Inflammatory macrophage (primary cell): Measurements from ENCODE around the gene BCAS2.
A peak's percentile ranks its signal among the peaks of the same experiment; 100 is the strongest.
"Not testable (repeated sequence)": the region's sequence is repeated elsewhere in the genome, so short reads cannot be mapped to it uniquely, and the experiment has no call there.

Source experiments
- DNase-seq, 2 donors: peaks; one replicate each; pipeline ENCODE4 v3.0.0-alpha.2; 2020 to 2022
- total RNA-seq, 18 experiments: gene quantifications; one replicate each; lab custom pipeline; 2026; ENCODE audit warnings: mixed read lengths in 6 of 18, inconsistent platforms in 2 of 18; lab: John Stamatoyannopoulos, UW

The BCAS2 gene
- total RNA-seq, result 13.8 to 52.1 (median 32.2) reads per million in 18 experiments

GRCh38 chr1:114581335-114582287 is at the start of gene BCAS2:
BCAS2 (minus strand) TSS chr1:114581615; CDS start chr1:114581591, 24 bp downstream.
- DNase-seq, result peak; percentile 99

- DNase-seq, result no peak
These were observed 45.7 kb upstream of the BCAS2 start for GRCh38 chr1:114627107-114627506.

- DNase-seq, result no peak
These were observed 41.9 kb upstream of the BCAS2 start for GRCh38 chr1:114623364-114623763.

GRCh38 chr1:114620419-114620818 is 39.0 kb upstream of the BCAS2 start:
- no peak for DNase-seq

- no peak for DNase-seq
These were observed 37.2 kb upstream of the BCAS2 start for GRCh38 chr1:114618606-114619005.

- no peak for DNase-seq
These were observed 29.3 kb upstream of the BCAS2 start for GRCh38 chr1:114610546-114611245.

- no peak for DNase-seq
These were observed 28.4 kb upstream of the BCAS2 start for GRCh38 chr1:114609826-114610225.

- no peak for DNase-seq
These were observed 27.6 kb upstream of the BCAS2 start for GRCh38 chr1:114609026-114609425.

GRCh38 chr1:114607223-114607622 is 25.8 kb upstream of the BCAS2 start:
- no peak for DNase-seq

GRCh38 chr1:114597949-114598348 is 16.5 kb upstream of the BCAS2 start:
- DNase-seq, result no peak

GRCh38 chr1:114595602-114596001 is 14.2 kb upstream of the BCAS2 start:
- DNase-seq, result no peak

- no peak for DNase-seq
These were observed 12.6 kb upstream of the BCAS2 start for GRCh38 chr1:114594046-114594445.

- no peak for DNase-seq
These were observed 7.7 kb upstream of the BCAS2 start for GRCh38 chr1:114589122-114589521.

- DNase-seq, result no peak
These were observed 6.8 kb upstream of the BCAS2 start for GRCh38 chr1:114588196-114588689.

GRCh38 chr1:114587203-114587991 is 6.0 kb upstream of the BCAS2 start:
- no peak for DNase-seq

- no peak for DNase-seq
These were observed 5.2 kb upstream of the BCAS2 start for GRCh38 chr1:114586513-114587047.

GRCh38 chr1:114585231-114585630 is 3.8 kb upstream of the BCAS2 start:
- DNase-seq, result no peak

GRCh38 chr1:114574365-114574764 is 7.0 kb downstream of the BCAS2 start:
- no peak for DNase-seq

- no peak for DNase-seq
These were observed 17.3 kb downstream of the BCAS2 start for GRCh38 chr1:114564141-114564540.

- not testable (repeated sequence) for DNase-seq
These were observed 18.4 kb downstream of the BCAS2 start for GRCh38 chr1:114562978-114563510.

- no peak for DNase-seq
These were observed 20.1 kb downstream of the BCAS2 start for GRCh38 chr1:114561333-114561732.

- DNase-seq, result peak; percentile 14 to 47
These were observed 22.1 kb downstream of the BCAS2 start for GRCh38 chr1:114559356-114559755.
